ENCODE data around the gene VDAC2. TPM values are rescaled to one million over a fixed set of nuclear protein-coding genes. Genes with fewer than 3 reads are reported as not detected.

The VDAC2 gene
- total and polyA plus RNA-seq, 2 donors (not counting 1 experiment from before 2014, with no cell fraction given) = 49.2 to 83.6 TPM

GRCh38 chr10:75189266-75190096 is 21.1 kb upstream of the VDAC2 start:
- WGBS (ENCODE audit: insufficient coverage) = 98% methylated on average over 10 of the region's 12 CpGs
- no peaks in the 10 kb centered on the region for H4K20me1 ChIP-seq (ENCODE audit: control insufficient read depth, insufficient read depth, low read length, poor library complexity, severe bottlenecking)
- intact Hi-C loops (cut with micrococcal nuclease) = no loop called here
- POLR2A ChIA-PET = interaction anchor here (0.6 kb wide), 2 partner anchors 21 to 46 kb away, joined by 5 to 6 read pairs; partner anchors contain the start of genes COMTD1 and VDAC2
- Mint-ChIP-seq H3K27ac (peak overlapping the region; percentile 37), H3K4me3 (no peak overlapping the region), H3K27me3 (no peaks in the 10 kb centered on the region), H3K9me3 (ENCODE audit: insufficient read depth) (no peaks in the 10 kb centered on the region), H3K4me1 (no peaks in the 10 kb centered on the region)
- TF ChIP-seq EZH2 (IDR thresholded peaks at IDR 0.05; ENCODE audit: borderline replicate concordance, insufficient read depth, low read depth, low read length, poor library complexity, severe bottlenecking) (no peak), CTCF (IDR thresholded peaks at IDR 0.05) (no peak)
- DNase-seq = no peak
- no peaks in the 10 kb centered on the region for H3K9me3 ChIP-seq (ENCODE audit: control extremely low read depth in 1 of 3, control insufficient read depth in 2 of 3, insufficient read depth in 1 of 3, low read length in 2 of 3)
- no peaks in the 10 kb centered on the region for H3K27me3 ChIP-seq (replicated peaks in 1 of 4; ENCODE audit: control extremely low read depth in 1 of 4, control insufficient read depth in 3 of 4, insufficient read depth in 4 of 4, low read length in 3 of 4)
- H3K79me2 ChIP-seq (ENCODE audit: control insufficient read depth, insufficient read depth, low read length) = no peaks in the 10 kb centered on the region
- no peak overlapping the region for H3K4me3 ChIP-seq (ENCODE audit: control extremely low read depth in 1 of 5, extremely low read depth in 1 of 5, insufficient read depth in 1 of 5, low read depth in 2 of 5, low read length in 4 of 5)
- CTCF ChIA-PET = interaction anchor here (1.0 to 5.2 kb wide), 2 partner anchors 10 to 44 kb away, joined by 3 to 138 read pairs; partner anchors contain the start of gene COMTD1
- H2AFZ ChIP-seq (ENCODE audit: insufficient read depth, low read depth, low read length, poor library complexity, severe bottlenecking) = no peak overlapping the region
- H3K36me3 ChIP-seq (replicated peaks in 1 of 2; ENCODE audit: control extremely low read depth in 1 of 2, control insufficient read depth in 1 of 2, extremely low read depth in 1 of 2, insufficient read depth in 2 of 2, low read length in 1 of 2) = no peaks in the 10 kb centered on the region
- H3K4me2 ChIP-seq (replicated peaks; ENCODE audit: low read depth, low read length, poor library complexity, severe bottlenecking) = no peak overlapping the region
- H3K9ac ChIP-seq (ENCODE audit: low read length) = no peak overlapping the region
- peaks cover 3% of the 10 kb centered on the region in 2 donors for H3K4me1 ChIP-seq (ENCODE audit: control insufficient read depth in 2 of 2, insufficient read depth in 2 of 2, low read length in 2 of 2)
- H3K27ac ChIP-seq (ENCODE audit: low read length in 2 of 2) = no peak overlapping the region
- no peak for ATAC-seq (ENCODE audit: low read depth)

Data from B cell (primary cell).